HepG2 (cell line): Measurements from ENCODE around the gene PLXND1. TPM values are rescaled to one million over a fixed set of nuclear protein-coding genes. Genes with fewer than 3 reads are reported as not detected.

ENCODE experiments used
- AGO2 ChIP-seq: fragments of 200-400 bp; formaldehyde crosslinking; optimal IDR thresholded peaks from 2 replicates; pipeline ENCODE3; 2017; ENCODE audit warnings: mild to moderate bottlenecking, low read depth, low read length, moderate library complexity
- ATF1 ChIP-seq: IDR thresholded peaks from 2 replicates; pipeline ENCODE4 v1.6.1; 2016; ENCODE audit warnings: mild to moderate bottlenecking, control low read depth
- CAMTA2 ChIP-seq: sonication (generic); formaldehyde crosslinking; IDR thresholded peaks from 2 replicates; pipeline ENCODE4 v1.4.0; 2020; ENCODE audit warnings: mild to moderate bottlenecking, missing genetic modification reagents, borderline replicate concordance
- CCDC6 ChIP-seq: sonication (generic); formaldehyde crosslinking; IDR thresholded peaks from 2 replicates; pipeline ENCODE4 v1.8.1; 2022; ENCODE audit warnings: mild to moderate bottlenecking, missing genetic modification reagents, moderate library complexity
- CENPBD1 ChIP-seq: sonication (generic); formaldehyde crosslinking; IDR thresholded peaks from 2 replicates; pipeline ENCODE4 v1.8.0; 2022; ENCODE audit warnings: missing genetic modification reagents, low read depth, mild to moderate bottlenecking, borderline replicate concordance
- EHMT2 ChIP-seq: fragments of 200-600 bp; sonication (generic); IDR thresholded peaks from 2 replicates; pipeline ENCODE4 v1.7.0; 2017; ENCODE audit warnings: antibody characterized with exemption, low read depth, low read length, borderline replicate concordance
- GPN1 ChIP-seq: sonication (generic); formaldehyde crosslinking; IDR thresholded peaks from 2 replicates; pipeline ENCODE4 v1.5.1; 2020; ENCODE audit warnings: missing genetic modification reagents, borderline replicate concordance
- HHEX ChIP-seq: IDR thresholded peaks from 2 replicates; pipeline ENCODE4 v1.6.1; 2016; ENCODE audit warnings: control low read depth
- MED13 ChIP-seq: sonication (generic); formaldehyde crosslinking; IDR thresholded peaks from 2 replicates; pipeline ENCODE4 v1.5.0; 2020; ENCODE audit warnings: missing genetic modification reagents
- MLXIP ChIP-seq: sonication (generic); formaldehyde crosslinking; IDR thresholded peaks from 2 replicates; pipeline ENCODE4 v1.9.0; 2021; ENCODE audit warnings: missing genetic modification reagents, borderline replicate concordance
- MTF2 ChIP-seq: sonication (generic); formaldehyde crosslinking; IDR thresholded peaks from 2 replicates; pipeline ENCODE4 v1.5.0; 2020; ENCODE audit warnings: missing genetic modification reagents, borderline replicate concordance
- REL ChIP-seq: sonication (generic); formaldehyde crosslinking; conservative IDR thresholded peaks from 2 replicates; pipeline ENCODE4 v1.8.0; 2022; ENCODE audit warnings: mild to moderate bottlenecking, missing genetic modification reagents, moderate library complexity
- SNAPC2 ChIP-seq: sonication (generic); formaldehyde crosslinking; IDR thresholded peaks from 2 replicates; pipeline ENCODE4 v1.8.1; 2022; ENCODE audit warnings: mild to moderate bottlenecking, missing genetic modification reagents
- SP4 ChIP-seq: sonication (generic); formaldehyde crosslinking; IDR thresholded peaks from 2 replicates; pipeline ENCODE4 v1.8.1; 2023; ENCODE audit warnings: mild to moderate bottlenecking, missing genetic modification reagents
- SRSF1 ChIP-seq: fragments of 200-400 bp; formaldehyde crosslinking; optimal IDR thresholded peaks from 2 replicates; pipeline ENCODE3; 2017; ENCODE audit warnings: mild to moderate bottlenecking, low read depth, low read length, moderate library complexity
- TBX3 ChIP-seq: fragments of 450-650 bp; IDR thresholded peaks from 2 replicates; pipeline ENCODE4 v1.6.1; 2017; ENCODE audit warnings: antibody characterized with exemption, mild to moderate bottlenecking, inconsistent platforms, borderline replicate concordance
- YEATS4 ChIP-seq: sonication (generic); formaldehyde crosslinking; IDR thresholded peaks from 2 replicates; pipeline ENCODE4 v1.4.0; 2020; ENCODE audit warnings: missing genetic modification reagents, borderline replicate concordance
- ZNF282 ChIP-seq: fragments of 450-650 bp; IDR thresholded peaks from 2 replicates; pipeline ENCODE4 v1.6.1; 2018; ENCODE audit not compliant: partially characterized antibody
- ZNF792 ChIP-seq: IDR thresholded peaks from 2 replicates; pipeline ENCODE4 v1.6.1; 2016
- ZNF839 ChIP-seq: sonication (generic); formaldehyde crosslinking; IDR thresholded peaks from 2 replicates; pipeline ENCODE4 v1.4.0; 2020; ENCODE audit warnings: missing genetic modification reagents, mild to moderate bottlenecking, borderline replicate concordance
- ZNF883 ChIP-seq: sonication (generic); formaldehyde crosslinking; IDR thresholded peaks from 2 replicates; pipeline ENCODE4 v1.5.1; 2020; ENCODE audit warnings: mild to moderate bottlenecking, missing genetic modification reagents; ENCODE audit errors: not compliant biosample characterization
- ZSCAN29 ChIP-seq: sonication (generic); formaldehyde crosslinking; conservative IDR thresholded peaks from 2 replicates; pipeline ENCODE4 v1.4.0; 2020; ENCODE audit warnings: mild to moderate bottlenecking, missing genetic modification reagents
- polyA plus RNA-seq, 8 experiments: library from polyadenylated mRNA; depleted of rRNA in 3 of 8; stranded (reverse) in 7 of 8; unstranded in 1 of 8; fragments of >200 nt; fragmentation: Illumina TruSeq in 4 of 8; extraction: Trizol in 4 of 8; gene quantifications; 2 replicates each; pipeline versions ENCODE4 v1.2.1 to v1.2.3, GENCODE V29; 2011 to 2016; ENCODE audit warnings: low read depth in 4 of 8, missing spikeins in 1 of 8, mixed read lengths in 1 of 8; ENCODE audit not compliant: insufficient read depth in 1 of 8
- total RNA-seq, 5 experiments: library from RNA; depleted of rRNA; stranded (reverse); fragments of >200 nt; fragmentation: Illumina TruSeq; extraction: Trizol; gene quantifications; 2 replicates each; pipeline ENCODE4 v1.2.3, GENCODE V29; 2016; ENCODE audit warnings: low read depth in 1 of 5
- TF ChIP-seq, protein P1 (sequence below): sonication (generic); formaldehyde crosslinking; IDR thresholded peaks from 2 replicates; pipeline ENCODE4 v1.4.0; 2020; ENCODE audit warnings: missing genetic modification reagents
- TF ChIP-seq, protein P2 (sequence below): sonication (generic); formaldehyde crosslinking; conservative IDR thresholded peaks from 2 replicates; pipeline ENCODE4 v1.8.0; 2022; ENCODE audit warnings: low read depth, missing genetic modification reagents

The PLXND1 gene
- total and polyA plus RNA-seq, 2 of the 13 experiments (the other 11 are each of a cell fraction or from before 2014, with no cell fraction given) = 15.9 to 42.0 TPM

GRCh38 chr3:129593595-129594339, 12.7 kb downstream of the PLXND1 start (continued):
- TF ChIP-seq SP4 (CRISPR knock-in tag) (peak; percentile 45; the same call in 1 of the 2 replicates), GPN1 (CRISPR knock-in tag) (no peak), EHMT2 (no peak), ZNF282 (no peak), CAMTA2 (0 out of 2 replicates have a peak, but pooled peaks have one; percentile 33), HHEX (no peak), ZSCAN29 (CRISPR knock-in tag) (peak; percentile 84), MED13 (CRISPR knock-in tag) (peak; percentile 89), SNAPC2 (CRISPR knock-in tag) (no peak), REL (CRISPR knock-in tag) (0 out of 2 replicates have a peak, but pooled peaks have one; percentile 46), MTF2 (no peak), CENPBD1 (CRISPR knock-in tag) (no peak), SRSF1 (no peak), ATF1 (CRISPR knock-in tag) (peak; percentile 50; the same call in 1 of the 2 replicates), ZNF839 (no peak), YEATS4 (CRISPR knock-in tag) (peak; percentile 49; the same call in 1 of the 2 replicates), TBX3 (peak; percentile 7; the same call in 1 of the 2 replicates), ZNF792 (CRISPR knock-in tag) (peak; percentile 82), AGO2 (no peak), ZNF883 (CRISPR knock-in tag) (no peak), MLXIP (CRISPR knock-in tag) (no peak), CCDC6 (CRISPR knock-in tag) (no peak)
- TF ChIP-seq, protein P1, sequence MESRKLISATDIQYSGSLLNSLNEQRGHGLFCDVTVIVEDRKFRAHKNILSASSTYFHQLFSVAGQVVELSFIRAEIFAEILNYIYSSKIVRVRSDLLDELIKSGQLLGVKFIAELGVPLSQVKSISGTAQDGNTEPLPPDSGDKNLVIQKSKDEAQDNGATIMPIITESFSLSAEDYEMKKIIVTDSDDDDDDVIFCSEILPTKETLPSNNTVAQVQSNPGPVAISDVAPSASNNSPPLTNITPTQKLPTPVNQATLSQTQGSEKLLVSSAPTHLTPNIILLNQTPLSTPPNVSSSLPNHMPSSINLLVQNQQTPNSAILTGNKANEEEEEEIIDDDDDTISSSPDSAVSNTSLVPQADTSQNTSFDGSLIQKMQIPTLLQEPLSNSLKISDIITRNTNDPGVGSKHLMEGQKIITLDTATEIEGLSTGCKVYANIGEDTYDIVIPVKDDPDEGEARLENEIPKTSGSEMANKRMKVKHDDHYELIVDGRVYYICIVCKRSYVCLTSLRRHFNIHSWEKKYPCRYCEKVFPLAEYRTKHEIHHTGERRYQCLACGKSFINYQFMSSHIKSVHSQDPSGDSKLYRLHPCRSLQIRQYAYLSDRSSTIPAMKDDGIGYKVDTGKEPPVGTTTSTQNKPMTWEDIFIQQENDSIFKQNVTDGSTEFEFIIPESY (CRISPR knock-in tag) = 0 out of 2 replicates have a peak, but pooled peaks have one; percentile 4
- TF ChIP-seq, protein P2, sequence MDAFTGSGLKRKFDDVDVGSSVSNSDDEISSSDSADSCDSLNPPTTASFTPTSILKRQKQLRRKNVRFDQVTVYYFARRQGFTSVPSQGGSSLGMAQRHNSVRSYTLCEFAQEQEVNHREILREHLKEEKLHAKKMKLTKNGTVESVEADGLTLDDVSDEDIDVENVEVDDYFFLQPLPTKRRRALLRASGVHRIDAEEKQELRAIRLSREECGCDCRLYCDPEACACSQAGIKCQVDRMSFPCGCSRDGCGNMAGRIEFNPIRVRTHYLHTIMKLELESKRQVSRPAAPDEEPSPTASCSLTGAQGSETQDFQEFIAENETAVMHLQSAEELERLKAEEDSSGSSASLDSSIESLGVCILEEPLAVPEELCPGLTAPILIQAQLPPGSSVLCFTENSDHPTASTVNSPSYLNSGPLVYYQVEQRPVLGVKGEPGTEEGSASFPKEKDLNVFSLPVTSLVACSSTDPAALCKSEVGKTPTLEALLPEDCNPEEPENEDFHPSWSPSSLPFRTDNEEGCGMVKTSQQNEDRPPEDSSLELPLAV (CRISPR knock-in tag) = no peak
